HEK293T (cell line): ENCODE measurements around the gene MITF.

Source experiments
- CTCF ChIA-PET: fragments of 350-600 bp; formaldehyde crosslinking; extraction: SDS; loops from one replicate; lab custom pipeline; 2021; ENCODE audit warnings: antibody characterized with exemption, inconsistent platforms; lab: Yijun Ruan, JAX
- POLR2A ChIA-PET: fragments of 350-600 bp; formaldehyde crosslinking; extraction: SDS; loops from one replicate; lab custom pipeline; 2020; ENCODE audit warnings: antibody characterized with exemption, inconsistent platforms; lab: Yijun Ruan, JAX
- DNase-seq: peaks from one replicate; pipeline ENCODE4 v3.0.0; 2012; ENCODE audit warnings: mixed read lengths; ENCODE audit errors: extremely low spot score
- ARNT ChIP-seq: fragments of 450-650 bp; IDR thresholded peaks from 2 replicates; pipeline ENCODE4 v1.6.1; 2017; ENCODE audit warnings: mild to moderate bottlenecking
- BHLHE40 ChIP-seq: fragments of 450-650 bp; IDR thresholded peaks from 2 replicates; pipeline ENCODE4 v1.6.1; 2016; ENCODE audit warnings: mild to moderate bottlenecking, moderate library complexity, borderline replicate concordance
- CTBP1 ChIP-seq: fragments of 450-650 bp; IDR thresholded peaks from 2 replicates; pipeline ENCODE4 v1.6.1; 2016; ENCODE audit warnings: borderline replicate concordance
- ELF4 ChIP-seq: fragments of 450-650 bp; IDR thresholded peaks from 2 replicates; pipeline ENCODE4 v1.6.1; 2017; ENCODE audit warnings: antibody characterized with exemption
- FOXA1 ChIP-seq: fragments of 450-650 bp; IDR thresholded peaks from 2 replicates; pipeline ENCODE4 v1.6.1; 2016; ENCODE audit warnings: mild to moderate bottlenecking
- FOXK2 ChIP-seq: fragments of 450-650 bp; IDR thresholded peaks from 2 replicates; pipeline ENCODE4 v1.6.1; 2016; ENCODE audit warnings: mild to moderate bottlenecking
- FOXM1 ChIP-seq: fragments of 450-650 bp; IDR thresholded peaks from 2 replicates; pipeline ENCODE4 v1.6.1; 2017; ENCODE audit warnings: mild to moderate bottlenecking, borderline replicate concordance
- HDGF ChIP-seq: fragments of 450-650 bp; IDR thresholded peaks from 2 replicates; pipeline ENCODE4 v1.6.1; 2017; ENCODE audit warnings: antibody characterized with exemption, borderline replicate concordance
- L3MBTL2 ChIP-seq: fragments of 450-650 bp; conservative IDR thresholded peaks from 2 replicates; pipeline ENCODE4 v1.6.1; 2016; ENCODE audit warnings: mild to moderate bottlenecking
- LEF1 ChIP-seq: fragments of 450-650 bp; IDR thresholded peaks from 2 replicates; pipeline ENCODE4 v1.6.1; 2017; ENCODE audit warnings: mild to moderate bottlenecking, borderline replicate concordance
- NFRKB ChIP-seq: fragments of 450-650 bp; IDR thresholded peaks from 2 replicates; pipeline ENCODE4 v1.6.1; 2016; ENCODE audit warnings: mild to moderate bottlenecking, moderate library complexity
- PKNOX1 ChIP-seq: fragments of 450-650 bp; IDR thresholded peaks from 2 replicates; pipeline ENCODE4 v1.6.1; 2016
- SP1 ChIP-seq: fragments of 450-650 bp; IDR thresholded peaks from 2 replicates; pipeline ENCODE4 v1.6.1; 2017
- SUZ12 ChIP-seq: fragments of 450-650 bp; IDR thresholded peaks from 2 replicates; pipeline ENCODE4 v1.6.1; 2016; ENCODE audit warnings: mild to moderate bottlenecking
- TARDBP ChIP-seq: fragments of 450-650 bp; IDR thresholded peaks from 2 replicates; pipeline ENCODE4 v1.6.1; 2016
- ZNF384 ChIP-seq: fragments of 450-650 bp; IDR thresholded peaks from 2 replicates; pipeline ENCODE4 v1.6.1; 2016

The MITF gene

DNA sequence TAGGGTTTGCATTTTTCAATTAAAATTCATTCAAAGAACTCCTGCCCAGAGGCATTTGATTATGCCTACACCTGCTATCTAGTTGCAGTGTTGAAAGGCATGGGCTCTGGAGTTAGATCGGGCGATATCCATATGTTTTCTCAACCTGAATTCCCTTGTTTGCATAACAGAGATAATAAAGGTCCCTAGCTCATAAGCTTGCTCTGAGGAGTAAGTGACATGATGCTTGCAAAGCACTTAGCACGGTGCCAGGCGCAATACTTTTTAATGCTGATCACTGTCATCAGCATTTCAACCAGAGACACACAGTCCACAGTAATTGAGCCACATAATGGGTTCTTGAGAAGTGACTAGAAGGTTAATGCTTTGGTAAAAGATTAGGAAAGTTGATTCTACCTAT is 154.0 kb downstream of the MITF start:
- POLR2A ChIA-PET, result no interaction called here
- no peak for TF ChIP-seq CTBP1
- no peak for TF ChIP-seq ARNT
- no peak for TF ChIP-seq HDGF
- TF ChIP-seq PKNOX1, result no peak
- TF ChIP-seq L3MBTL2, result no peak
- no peak for TF ChIP-seq ZNF384
- no peak for TF ChIP-seq SUZ12
- TF ChIP-seq FOXA1, result no peak
- TF ChIP-seq FOXM1, result no peak
- no peak for TF ChIP-seq NFRKB
- no peak for TF ChIP-seq ELF4
- TF ChIP-seq LEF1, result no peak
- no peak for TF ChIP-seq SP1
- CTCF ChIA-PET, result no interaction called here
- DNase-seq, result no peak

DNA sequence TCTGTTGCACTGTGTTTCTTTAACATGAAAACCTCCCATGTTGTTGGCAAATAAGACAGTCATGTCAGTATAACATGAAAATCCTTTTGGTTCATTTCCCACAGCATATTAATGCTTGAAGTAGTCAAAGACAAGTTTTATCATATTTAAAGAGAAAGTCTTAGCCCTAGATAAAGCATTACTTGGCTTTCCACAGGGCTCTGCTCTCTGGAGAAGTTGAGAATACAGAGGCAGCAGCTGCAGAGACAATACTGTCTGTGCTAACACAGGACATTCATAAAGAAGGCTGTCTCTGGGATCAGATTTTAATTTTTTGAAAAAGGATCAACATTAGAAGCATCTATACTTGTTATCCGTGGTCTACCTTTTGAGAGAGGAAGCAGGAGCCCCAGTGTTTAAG is 156.8 kb downstream of the MITF start:
- POLR2A ChIA-PET, result no interaction called here
- CTCF ChIA-PET, result no interaction called here
- DNase-seq, result no peak
- no peak for TF ChIP-seq L3MBTL2
- TF ChIP-seq NFRKB, result no peak
- no peak for TF ChIP-seq ZNF384
- TF ChIP-seq PKNOX1, result no peak
- TF ChIP-seq ELF4, result no peak
- TF ChIP-seq FOXA1, result no peak
- TF ChIP-seq BHLHE40, result no peak
- TF ChIP-seq SP1, result no peak
- TF ChIP-seq FOXM1, result no peak
- no peak for TF ChIP-seq HDGF
- no peak for TF ChIP-seq LEF1
- no peak for TF ChIP-seq CTBP1
- TF ChIP-seq SUZ12, result no peak
- TF ChIP-seq ARNT, result no peak
- no peak for TF ChIP-seq TARDBP
- no peak for TF ChIP-seq FOXK2

GRCh38 chr3:69900331-69900730 is 161.1 kb downstream of the MITF start:
- CTCF ChIA-PET, result interaction anchor here (0.6 kb wide), 1 partner anchor 88 kb away, joined by 3 read pairs; no protein-coding TSS in a partner anchor
- POLR2A ChIA-PET, result no interaction called here

DNA sequence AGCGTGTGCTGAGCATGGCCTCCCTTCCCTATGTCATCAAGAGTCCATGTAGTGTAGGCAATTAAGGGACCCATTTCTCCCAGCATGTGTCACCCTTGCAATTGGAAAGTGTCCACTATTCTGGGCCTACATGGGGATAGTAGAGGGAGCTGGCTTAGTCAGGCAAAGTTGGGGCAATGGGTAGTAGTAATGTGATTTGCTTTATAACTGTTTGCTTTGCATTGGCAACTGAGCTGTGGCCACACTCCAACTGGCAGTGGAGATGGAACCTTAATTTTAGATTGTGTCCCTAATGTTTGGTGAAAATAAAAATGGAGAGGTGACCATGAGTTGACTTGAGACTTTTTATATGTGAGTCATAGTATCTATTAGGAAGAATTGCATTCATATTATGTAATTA is 162.5 kb downstream of the MITF start:
- no peak for DNase-seq
- no peak for TF ChIP-seq TARDBP
- TF ChIP-seq SP1, result no peak
- no peak for TF ChIP-seq PKNOX1
- TF ChIP-seq L3MBTL2, result no peak
- no peak for TF ChIP-seq ELF4
- no peak for TF ChIP-seq FOXA1
- TF ChIP-seq FOXM1, result no peak
- no peak for TF ChIP-seq FOXK2
- TF ChIP-seq LEF1, result no peak
- TF ChIP-seq SUZ12, result no peak
- POLR2A ChIA-PET, result no interaction called here
- CTCF ChIA-PET, result no interaction called here

More at GRCh38 chr3:69900331-69900730, 161.1 kb downstream of the MITF start:
- TF ChIP-seq ZNF384 (no peak), NFRKB (no peak), PKNOX1 (no peak), FOXK2 (no peak)
- no peak for DNase-seq

DNA sequence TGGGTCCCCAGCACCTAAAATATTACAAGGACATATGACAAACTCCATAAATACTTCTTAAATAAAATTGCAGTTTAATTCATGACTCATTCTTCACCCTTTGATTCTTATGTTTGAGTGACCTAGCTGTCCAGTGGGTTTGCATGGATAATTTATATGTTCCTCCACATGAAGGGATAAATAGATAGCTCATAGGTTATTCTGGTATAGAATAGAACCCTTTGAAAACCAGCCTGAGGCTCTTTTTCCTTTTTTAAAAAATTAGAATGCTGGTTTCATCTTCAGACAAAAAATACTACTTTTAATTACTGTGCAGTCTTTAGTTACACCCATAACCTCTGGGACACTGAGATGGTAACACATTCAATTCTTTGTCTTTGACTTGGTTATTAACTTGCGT is 163.1 kb downstream of the MITF start:
- no peak for TF ChIP-seq TARDBP
- TF ChIP-seq ELF4, result no peak
- no peak for TF ChIP-seq ARNT
- TF ChIP-seq PKNOX1, result no peak
- TF ChIP-seq BHLHE40, result no peak
- CTCF ChIA-PET, result no interaction called here
- POLR2A ChIA-PET, result no interaction called here

DNA sequence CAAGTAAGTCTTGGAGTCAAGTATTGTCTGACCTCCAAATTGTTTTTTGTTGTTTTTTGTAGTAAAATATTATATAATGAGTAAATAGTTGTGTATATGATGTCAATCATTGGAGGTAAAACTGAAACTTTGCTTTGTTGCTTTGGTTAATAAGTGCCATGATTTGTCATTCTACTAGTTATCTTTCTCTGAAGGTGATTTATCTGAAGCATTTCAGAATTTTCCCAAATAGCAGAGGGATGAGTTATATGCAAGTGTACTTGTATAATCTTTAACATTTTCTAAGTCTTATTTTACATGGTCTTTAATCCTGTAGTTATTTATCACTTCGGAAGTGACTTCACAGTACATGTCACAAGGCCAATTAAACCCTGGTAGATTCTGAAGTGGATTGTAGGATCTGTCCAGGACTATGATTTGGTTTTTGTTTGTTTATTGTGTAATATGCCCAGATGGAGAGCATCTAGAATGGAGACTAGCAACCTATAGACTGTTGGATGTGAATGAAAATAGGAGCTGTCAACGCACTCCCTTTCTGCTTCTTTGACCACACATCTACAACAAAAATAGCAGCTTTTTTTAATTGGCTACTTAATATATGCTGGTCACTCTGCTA is 167.2 kb downstream of the MITF start:
- DNase-seq, result no peak
- ChIA-PET POLR2A (no interaction called here), CTCF (no interaction called here)
- no peak for TF ChIP-seq LEF1

More for the DNA sequence above, 163.1 kb downstream of the MITF start:
- DNase-seq, result no peak
